Measurements from ENCODE around the gene GSTM4.
"Not testable (repeated sequence)": the region's sequence is repeated elsewhere in the genome, so short reads cannot be mapped to it uniquely, and the experiment has no call there.

Gene GSTM4

GRCh38 chr1:109667452-109668122 is 11.7 kb downstream of the GSTM4 start, which contains the start of gene GSTM2:
Gene GSTM2 (plus strand): TSS chr1:109668057. CDS start chr1:109668116, 59 bp downstream.
- peak; percentile 93 for DNase-seq (ENCODE audit: low spot score)

- no peak for DNase-seq (ENCODE audit: low spot score)
These were observed 12.3 kb downstream of the GSTM4 start for GRCh38 chr1:109668123-109668775.

DNA sequence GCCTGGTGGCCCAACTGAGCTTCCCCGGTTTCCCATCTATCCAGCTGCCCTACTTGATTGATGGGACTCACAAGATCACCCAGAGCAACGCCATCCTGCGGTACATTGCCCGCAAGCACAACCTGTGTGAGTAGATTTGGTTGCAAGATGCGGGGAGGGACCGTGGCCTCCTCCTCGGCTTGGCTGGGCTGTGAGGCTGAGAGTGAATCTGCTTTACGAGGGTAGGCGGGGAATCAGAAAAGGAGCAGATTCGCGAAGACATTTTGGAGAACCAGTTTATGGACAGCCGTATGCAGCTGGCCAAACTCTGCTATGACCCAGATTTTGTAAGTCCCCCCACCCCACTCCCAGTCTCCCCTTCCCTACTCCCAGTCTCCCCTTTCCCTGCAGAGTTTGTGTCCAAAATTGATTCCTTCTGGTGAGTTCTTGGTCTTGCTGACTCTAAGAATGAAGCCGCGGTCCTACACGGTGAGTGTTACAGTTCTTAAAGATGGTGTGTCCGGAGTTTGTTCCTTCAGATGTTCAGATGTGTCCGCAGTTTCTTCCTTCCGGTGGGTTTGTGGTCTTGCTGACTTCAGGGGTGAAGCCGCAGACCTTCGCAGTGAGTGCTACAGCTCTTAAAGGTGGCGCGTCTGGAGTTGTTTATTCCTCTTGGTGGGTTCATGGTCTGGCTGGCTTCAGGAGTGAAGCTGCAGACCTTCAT is 13.5 kb downstream of the GSTM4 start:
- no peak for DNase-seq (ENCODE audit: low spot score)

GRCh38 chr1:109669949-109670302 is 14.0 kb downstream of the GSTM4 start:
- not testable (repeated sequence) for DNase-seq (ENCODE audit: low spot score)

DNA sequence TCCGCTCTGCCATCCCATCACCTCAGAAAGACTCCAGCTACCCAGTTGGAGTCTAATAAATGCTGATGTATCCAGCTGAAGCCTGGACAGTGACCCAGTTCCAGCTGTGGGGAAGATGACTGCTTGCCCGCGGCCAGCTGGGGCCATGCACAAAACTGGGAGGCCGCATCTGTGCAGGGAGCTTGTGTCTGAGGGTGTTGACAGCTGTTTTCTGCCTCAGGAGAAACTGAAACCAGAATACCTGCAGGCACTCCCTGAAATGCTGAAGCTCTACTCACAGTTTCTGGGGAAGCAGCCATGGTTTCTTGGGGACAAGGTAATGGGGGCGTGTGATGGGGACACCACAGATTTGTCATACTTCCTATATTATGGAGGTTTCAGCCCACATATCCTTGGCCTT is 15.2 kb downstream of the GSTM4 start:
- DNase-seq (ENCODE audit: low spot score) = peak; percentile 0

GRCh38 chr1:109673861-109674260 is 18.0 kb downstream of the GSTM4 start:
- DNase-seq (ENCODE audit: low spot score) = not testable (repeated sequence)

DNA sequence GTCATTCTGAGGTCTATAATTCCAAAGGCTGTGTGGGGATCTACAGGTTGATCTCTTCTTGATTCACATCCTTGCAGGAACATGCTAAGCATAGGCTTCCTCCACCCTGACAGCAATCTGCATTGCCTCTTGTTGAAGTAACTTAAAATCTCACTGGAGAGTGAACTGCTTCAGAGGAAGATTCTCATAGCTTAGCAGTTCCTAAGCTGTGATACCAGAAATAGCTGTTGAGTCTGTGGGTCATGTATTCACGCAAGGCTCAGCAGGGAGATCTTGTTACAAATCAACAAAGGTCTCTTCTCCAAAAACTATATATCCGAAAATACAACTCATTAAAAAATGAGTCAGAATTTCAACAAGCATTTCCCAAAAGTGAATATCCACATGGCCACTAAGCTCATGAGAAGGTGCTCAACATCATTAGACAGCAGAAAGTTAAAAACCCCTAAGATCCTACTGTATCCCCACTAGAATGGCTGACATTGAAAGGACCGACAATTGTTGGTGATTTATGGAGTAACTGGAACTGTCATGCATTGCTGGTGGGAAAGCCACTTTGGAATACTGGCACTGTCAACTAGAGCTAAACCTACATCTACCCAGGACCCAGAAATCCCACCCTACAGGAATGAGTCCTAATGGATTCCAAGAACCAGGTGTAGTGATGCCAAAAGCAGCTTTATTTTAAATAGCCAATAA is 20.9 kb downstream of the GSTM4 start:
- DNase-seq (ENCODE audit: low spot score) = not testable (repeated sequence)

DNA sequence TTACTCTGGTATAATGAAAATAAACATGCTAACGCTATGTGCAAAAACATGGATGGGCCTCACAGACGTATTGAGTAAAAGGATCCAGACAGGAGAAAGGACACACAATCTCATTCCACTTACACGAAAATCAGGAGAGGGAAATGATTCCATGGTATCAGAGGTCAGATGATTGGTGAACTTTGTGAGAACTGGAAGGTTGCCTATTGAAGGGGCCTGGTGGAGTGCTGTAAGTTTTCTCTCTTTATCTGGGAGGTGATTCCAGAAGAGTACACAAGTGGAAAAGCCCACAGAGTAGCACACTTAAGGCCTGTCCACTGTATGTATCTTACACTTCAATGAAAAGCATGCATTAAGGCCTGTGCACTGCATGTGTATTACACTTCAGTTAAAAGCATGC is 21.6 kb downstream of the GSTM4 start:
- DNase-seq (ENCODE audit: low spot score) = no peak

- DNase-seq (ENCODE audit: low spot score) = not testable (repeated sequence)
These were observed 22.7 kb downstream of the GSTM4 start for GRCh38 chr1:109678637-109679036.

DNA sequence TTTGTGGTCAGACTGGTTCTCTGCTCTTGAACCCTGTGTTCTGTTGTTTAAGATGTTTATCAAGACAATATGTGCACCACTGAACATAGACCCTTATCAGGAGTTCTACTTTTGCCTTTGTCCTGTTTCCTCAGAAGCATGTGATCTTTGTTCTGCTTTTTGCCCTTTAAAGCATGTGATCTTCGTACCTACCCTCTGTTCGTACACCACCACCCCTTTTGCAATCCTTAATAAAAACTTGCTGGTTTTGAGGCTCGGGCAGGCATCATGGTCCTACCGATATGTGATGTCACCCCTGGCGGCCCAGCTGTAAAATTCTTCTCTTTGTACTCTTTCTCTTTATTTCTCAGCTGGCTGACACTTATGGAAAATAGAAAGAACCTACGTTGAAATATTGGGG is 28.9 kb downstream of the GSTM4 start:
- DNase-seq (ENCODE audit: low spot score) = not testable (repeated sequence)

- not testable (repeated sequence) for DNase-seq (ENCODE audit: low spot score)
These were observed 29.5 kb downstream of the GSTM4 start for GRCh38 chr1:109685399-109685798.

DNA sequence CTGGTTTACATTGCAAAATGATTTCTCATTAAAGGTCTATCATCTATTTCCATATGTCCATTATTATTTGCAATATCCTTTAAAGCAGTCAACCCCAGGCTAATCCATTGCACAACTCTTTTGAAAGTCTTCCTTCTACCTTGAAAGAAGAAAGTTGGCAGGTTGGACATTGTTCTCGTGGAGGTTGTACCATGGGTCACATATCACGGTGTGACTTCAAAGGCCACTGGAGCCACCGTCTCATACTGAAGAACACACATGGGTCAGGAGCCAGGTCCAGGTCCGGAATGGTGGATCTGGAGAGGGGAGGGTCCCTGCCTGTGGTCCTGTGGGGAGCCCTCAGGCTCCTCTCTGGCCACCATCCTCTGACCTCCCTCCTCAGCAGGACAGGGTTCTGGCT is 30.0 kb downstream of the GSTM4 start:
- not testable (repeated sequence) for DNase-seq (ENCODE audit: low spot score)

DNA sequence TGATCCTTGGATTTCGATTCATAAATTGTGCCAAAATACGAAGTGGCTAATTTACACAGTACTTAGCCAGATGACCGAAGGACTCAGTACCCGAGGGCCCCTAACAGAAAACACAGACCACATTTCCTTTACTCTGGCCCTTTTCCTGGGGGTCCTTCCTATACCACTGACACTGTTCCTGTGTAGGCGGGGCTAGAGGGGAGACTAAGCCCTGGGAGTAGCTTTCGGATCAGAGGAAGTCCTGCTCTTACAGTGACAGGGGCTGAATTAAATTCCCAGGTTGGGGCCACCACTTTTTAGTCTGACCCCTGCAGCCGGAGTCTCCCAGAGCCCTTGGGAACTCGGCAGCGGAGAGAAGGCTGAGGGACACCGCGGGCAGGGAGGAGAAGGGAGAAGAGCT is 31.2 kb downstream of the GSTM4 start:
- DNase-seq (ENCODE audit: low spot score) = not testable (repeated sequence)

DNA sequence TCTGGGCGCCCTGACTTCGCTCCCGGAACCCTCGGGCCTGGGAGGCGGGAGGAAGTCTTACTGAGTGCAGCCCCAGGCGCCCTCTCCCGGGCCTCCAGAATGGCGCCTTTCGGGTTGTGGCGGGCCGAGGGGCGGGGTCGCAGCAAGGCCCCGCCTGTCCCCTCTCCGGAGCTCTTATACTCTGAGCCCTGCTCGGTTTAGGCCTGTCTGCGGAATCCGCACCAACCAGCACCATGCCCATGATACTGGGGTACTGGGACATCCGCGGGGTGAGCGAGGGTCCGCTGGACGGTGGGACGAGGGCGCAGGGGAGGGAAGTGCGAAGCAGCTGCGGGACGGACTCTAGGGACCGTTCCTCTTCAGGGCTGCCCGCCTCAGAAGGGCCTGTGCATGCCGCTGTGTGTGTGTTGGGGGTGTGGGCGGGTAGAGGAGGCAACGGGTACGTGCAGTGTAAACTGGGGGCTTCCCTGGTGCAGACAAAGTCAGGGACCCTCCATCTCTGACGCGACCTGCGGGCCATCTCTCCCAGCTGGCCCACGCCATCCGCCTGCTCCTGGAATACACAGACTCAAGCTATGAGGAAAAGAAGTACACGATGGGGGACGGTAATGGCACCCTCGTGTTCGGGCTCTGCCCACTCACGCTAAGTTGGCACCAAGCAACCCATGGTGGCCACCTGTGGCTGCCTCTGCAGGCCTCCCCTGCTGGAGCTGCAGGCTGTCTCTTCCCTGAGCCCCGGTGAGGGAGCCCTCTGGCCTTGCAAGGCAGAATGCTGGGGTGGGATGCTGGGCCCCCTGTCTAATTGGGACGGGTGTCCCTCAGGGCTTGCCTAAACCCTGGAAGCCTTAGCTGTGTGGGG is 32.0 kb downstream of the GSTM4 start, which contains the start of gene GSTM1:
TSS of gene GSTM1 (plus strand) at position 177 of the 859 bp plus-strand sequence. CDS start at position 234, 57 bp downstream.
- DNase-seq (ENCODE audit: low spot score) = no peak

GRCh38 chr1:109689844-109690405 is 34.0 kb downstream of the GSTM4 start:
- DNase-seq (ENCODE audit: low spot score) = no peak

GRCh38 chr1:109691759-109692158 is 35.9 kb downstream of the GSTM4 start:
- DNase-seq (ENCODE audit: low spot score) = no peak

- DNase-seq (ENCODE audit: low spot score) = not testable (repeated sequence)
These were observed 38.5 kb downstream of the GSTM4 start for GRCh38 chr1:109694400-109694799.

GRCh38 chr1:109695138-109695537 is 39.2 kb downstream of the GSTM4 start:
- not testable (repeated sequence) for DNase-seq (ENCODE audit: low spot score)

DNA sequence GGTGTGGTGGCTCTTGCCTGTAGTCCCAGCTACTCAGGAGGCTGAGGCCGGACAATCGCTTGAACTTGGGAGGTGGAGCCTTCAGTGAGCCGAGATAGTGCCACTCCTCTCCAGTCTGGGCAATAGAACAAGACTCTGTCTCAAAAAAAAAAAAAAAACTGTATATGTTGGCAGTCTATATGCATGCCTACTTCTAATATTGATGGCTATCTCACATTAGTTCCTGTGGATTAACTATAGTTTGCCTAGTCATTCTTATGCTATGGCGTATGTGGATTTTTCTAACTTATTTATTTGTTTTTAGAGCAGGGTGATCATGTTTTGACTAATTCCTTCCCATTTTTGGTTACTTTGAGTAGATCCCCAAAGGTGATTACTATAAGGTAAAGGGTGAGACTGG is 41.2 kb downstream of the GSTM4 start:
- no peak for DNase-seq (ENCODE audit: low spot score)

GRCh38 chr1:109697861-109698260 is 42.0 kb downstream of the GSTM4 start:
- DNase-seq (ENCODE audit: low spot score) = not testable (repeated sequence)

DNA sequence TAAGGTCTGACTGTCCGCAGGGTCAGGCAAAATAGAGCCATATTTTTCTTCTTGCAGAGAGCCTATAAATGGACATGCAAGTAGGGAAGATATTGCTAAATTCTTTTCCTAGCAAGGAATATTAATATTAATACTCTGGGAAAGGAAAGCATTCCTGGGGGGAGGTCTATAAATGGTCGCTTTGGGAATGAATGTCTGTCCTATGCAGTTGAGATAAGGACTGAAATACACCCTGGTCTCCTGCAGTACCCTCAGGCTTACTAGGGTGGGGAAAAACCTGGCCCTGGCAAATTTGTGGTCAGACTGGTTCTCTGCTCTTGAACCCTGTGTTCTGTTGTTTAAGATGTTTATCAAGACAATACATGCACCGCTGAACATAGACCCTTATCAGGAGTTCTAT is 47.0 kb downstream of the GSTM4 start:
- DNase-seq (ENCODE audit: low spot score) = not testable (repeated sequence)
